Activated CD4-positive, alpha-beta T cell treated with anti-CD3 and anti-CD28 coated beads for 1 hour (primary cell): Measurements from ENCODE around the gene BHLHE23.

Source experiments
- DNase-seq: peaks from one replicate; pipeline ENCODE4 v3.0.0-alpha.2; 2020

BHLHE23 gene

GRCh38 chr20:63006540-63007359 lies at the start of gene BHLHE23:
Gene BHLHE23 (minus strand): TSS chr20:63006964. CDS start chr20:63006774, 190 bp downstream.
- no peak for DNase-seq

- no peak for DNase-seq
These were observed 48.9 kb upstream of the BHLHE23 start for GRCh38 chr20:63055575-63056235.

DNA sequence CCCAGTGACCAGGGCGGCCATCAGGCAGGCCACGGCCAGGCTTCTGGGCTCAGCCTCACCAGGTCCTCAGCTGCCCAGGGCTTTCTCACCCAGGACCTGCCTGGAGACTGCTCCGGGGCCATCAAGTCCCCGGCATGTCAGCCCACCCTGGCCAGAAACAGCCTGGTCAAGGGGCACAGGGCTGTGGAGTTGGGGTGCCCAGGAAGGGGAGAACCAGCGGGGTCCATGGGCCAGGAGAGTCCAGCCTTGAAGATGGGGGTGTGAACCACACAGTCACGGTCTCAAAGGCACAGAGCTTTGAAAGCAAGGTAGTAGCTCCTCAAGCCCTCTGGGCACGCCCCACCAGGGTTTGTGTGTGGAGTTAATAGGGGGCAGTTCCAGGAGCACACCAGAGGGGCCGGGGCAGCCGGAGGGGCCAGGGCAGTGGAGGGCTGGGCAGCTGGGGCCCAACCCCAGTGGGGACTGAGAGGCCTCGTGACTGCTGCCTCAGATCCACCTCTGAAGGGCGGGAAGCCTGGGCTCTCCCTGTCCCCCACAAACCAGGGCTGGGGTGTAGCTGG lies 48.0 kb upstream of the BHLHE23 start:
- no peak for DNase-seq

DNA sequence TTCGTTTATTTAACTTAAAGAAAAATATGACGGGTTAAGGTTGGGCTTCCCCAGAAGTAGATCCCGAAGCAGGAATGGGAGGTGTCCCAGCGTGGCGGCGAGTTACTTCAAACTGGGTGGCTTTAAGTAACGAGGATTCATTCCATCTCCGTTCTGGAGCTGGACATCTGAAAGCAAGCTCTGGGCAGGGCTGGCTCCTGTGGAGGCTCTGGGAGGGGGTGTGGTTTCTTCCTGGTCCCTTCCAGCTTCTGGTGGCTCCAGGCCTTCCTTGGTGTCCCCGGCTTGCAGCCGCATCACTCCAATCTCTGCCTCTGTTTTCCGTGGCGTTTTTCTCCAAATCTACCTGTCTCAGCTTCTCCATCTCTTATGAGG lies 47.3 kb upstream of the BHLHE23 start:
- no peak for DNase-seq

DNA sequence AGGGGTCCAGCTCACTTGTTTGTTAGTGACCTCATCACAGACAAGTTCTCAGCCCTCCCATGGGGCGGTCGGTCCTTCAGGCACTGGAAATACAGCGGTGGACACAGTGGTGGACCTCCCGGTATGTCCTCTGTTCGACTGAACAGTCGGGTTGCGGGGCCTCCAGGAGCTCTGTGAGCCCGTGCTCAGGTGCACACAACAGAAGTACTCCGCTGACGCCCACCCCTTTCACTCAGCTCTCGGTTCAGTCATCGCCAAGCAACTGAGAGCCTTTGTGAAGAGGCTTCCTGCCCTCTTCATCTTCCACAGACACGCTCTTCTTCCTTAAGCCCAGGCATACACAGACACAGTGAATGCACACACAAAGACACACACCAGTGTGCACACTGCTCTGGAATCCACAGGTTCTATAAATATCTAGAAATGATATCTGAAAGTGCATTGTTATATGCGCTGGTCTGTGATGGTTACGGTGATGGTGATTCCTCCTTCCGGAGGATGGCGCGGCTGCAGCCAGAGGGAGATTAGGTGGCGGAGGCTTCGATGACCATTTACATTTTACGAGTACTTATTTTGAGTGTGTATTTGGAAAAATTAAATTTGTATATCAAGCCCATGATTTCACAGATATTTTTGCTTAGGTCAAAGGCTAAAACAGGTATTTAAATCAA lies 46.8 kb upstream of the BHLHE23 start:
- no peak for DNase-seq

- no peak for DNase-seq
These were observed 46.0 kb upstream of the BHLHE23 start for GRCh38 chr20:63052571-63053431.

DNA sequence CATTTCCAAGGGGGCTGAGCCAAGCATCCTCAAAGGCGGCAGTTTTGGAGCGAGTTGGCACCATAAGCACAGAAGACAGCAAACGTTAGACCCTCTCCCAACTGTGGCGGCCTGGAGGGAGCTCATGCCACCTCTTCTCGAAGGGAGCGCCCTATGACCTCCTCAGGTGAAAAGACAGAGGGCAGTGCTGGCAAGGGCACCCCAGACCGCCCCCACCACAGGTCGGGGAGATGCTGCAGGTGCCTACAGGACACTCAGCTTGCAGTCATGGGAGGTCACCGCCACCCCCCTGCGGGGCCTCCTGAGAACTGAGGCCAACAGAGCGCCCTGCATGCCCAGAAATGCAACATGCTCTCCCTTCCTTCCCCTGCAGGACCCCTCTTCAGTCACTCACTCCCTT lies 45.1 kb upstream of the BHLHE23 start:
- no peak for DNase-seq

DNA sequence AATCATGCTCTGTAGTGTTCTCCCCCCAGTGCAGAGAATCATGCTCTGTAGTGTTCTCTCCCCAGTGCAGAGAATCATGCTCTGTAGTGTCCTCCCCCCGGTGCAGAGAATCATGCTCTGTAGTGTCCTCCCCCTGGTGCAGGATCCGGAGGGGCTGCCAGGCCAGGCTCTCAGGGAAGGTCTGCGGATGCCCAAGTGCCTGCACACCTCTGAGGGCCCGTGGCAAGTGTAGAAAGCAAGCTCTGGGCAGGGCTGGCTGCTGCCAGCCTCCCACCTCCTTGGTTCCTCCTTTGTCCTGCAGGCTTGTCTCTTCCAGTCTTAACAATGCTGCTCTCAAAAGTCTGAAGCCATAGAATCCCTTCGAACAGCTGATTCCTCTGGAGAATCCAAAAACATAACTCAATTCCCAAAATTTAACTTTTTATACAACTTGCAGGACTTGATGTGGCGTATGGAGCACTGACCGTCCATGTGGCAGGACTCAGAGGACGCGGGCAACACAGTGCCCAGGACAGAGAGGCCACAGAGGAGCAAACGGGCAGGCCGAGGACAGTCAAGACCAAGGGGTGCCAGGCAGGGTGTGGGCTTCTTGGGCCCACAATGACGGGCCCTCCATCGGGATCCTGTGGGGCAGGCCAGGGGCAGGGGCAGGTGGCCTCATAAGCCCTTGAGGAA lies 44.6 kb upstream of the BHLHE23 start:
- DNase-seq = no peak

- no peak for DNase-seq
These were observed 43.6 kb upstream of the BHLHE23 start for GRCh38 chr20:63050406-63050805.

DNA sequence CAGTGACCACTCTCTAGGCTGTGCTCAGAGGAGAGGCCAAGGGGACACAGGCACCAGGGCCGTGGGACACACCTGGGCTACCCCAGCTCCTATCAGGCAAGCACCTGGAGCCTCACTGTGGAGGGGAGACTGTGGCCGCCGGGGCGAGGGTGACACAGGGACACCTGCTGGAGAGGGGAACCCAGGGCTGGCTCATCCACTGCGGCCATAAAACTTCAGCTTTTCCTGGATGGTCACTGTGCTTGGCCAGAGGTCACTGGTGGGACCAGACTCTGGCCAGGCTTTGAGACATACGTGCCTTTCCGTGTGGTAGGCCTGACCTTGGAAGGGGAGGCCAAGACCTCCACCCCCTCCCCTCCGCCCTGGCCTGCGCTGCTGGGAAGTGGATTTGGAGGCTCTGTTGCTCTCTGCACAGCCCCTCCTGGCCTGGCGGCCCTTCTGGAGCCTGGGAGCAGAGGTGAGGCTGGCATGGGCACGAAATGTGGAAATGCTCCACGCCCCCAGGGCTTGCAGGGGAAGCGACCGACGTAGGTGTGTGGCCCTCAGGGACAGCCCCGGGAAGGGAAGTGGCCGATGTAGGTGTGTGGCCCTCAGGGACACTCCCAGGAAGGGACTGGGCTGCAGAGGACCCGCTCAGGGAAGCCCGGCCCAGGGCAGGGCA lies 42.9 kb upstream of the BHLHE23 start:
- no peak for DNase-seq

- no peak for DNase-seq
These were observed 42.4 kb upstream of the BHLHE23 start for GRCh38 chr20:63049191-63049518.

DNA sequence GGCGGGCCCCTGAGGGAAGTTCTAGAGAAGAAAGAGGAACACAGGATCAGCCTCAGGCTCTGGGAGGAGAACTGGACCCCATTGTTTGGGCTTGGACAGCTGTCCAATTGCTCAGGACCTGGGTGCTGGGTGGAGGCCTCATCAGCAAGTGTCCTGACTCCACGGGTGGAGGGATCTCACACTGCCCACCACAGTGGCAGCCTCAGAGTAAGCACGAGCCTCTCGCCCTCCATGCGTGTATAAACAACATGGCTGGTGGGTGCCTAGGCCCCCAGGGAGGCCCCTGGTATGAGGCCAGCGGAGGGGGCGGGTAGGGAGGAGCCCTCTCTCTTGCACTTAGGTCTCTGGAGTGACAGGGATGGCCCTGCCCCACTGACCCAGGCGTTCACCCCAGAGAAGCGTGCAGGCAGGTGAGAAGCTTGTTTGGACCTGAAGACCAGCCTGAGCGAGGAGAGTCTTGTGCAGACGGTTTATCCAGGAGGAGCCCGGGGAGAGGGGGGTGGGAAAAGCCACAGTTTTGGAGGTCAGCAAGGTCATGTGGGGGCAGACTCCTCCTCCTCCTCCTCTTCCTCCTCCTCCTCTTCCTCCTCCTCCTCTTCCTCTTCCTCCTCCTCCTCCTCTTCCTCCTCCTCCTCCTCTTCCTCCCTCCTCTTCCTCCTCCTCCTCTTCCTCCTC lies 41.9 kb upstream of the BHLHE23 start:
- DNase-seq = no peak

- no peak for DNase-seq
These were observed 41.2 kb upstream of the BHLHE23 start for GRCh38 chr20:63047946-63048345.

- no peak for DNase-seq
These were observed 40.5 kb upstream of the BHLHE23 start for GRCh38 chr20:63047267-63047666.

GRCh38 chr20:63046841-63047240 lies 40.1 kb upstream of the BHLHE23 start:
- DNase-seq = no peak

DNA sequence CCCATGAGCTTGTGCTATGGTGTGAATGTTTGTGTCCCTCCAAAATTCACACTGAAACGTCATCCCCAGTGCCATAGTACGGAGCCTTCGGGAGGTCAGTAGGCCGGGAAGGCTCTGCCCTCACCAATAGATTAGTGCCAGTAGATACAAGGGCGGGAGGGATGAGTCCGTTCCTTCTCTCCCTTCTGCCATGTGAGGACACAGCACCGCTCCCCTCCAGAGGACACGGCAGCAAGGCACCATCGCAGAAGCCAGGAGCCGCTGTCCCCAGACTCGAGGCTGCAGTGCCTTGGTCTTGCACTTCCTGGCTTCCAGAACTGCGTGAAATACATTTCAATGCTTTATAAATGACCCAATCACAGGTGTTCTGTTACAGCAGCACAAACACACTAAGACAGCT lies 39.2 kb upstream of the BHLHE23 start:
- no peak for DNase-seq

GRCh38 chr20:63045401-63045800 lies 38.6 kb upstream of the BHLHE23 start:
- no peak for DNase-seq

GRCh38 chr20:63044605-63045004 lies 37.8 kb upstream of the BHLHE23 start:
- no peak for DNase-seq

- DNase-seq = no peak
These were observed 37.4 kb upstream of the BHLHE23 start for GRCh38 chr20:63044204-63044600.

DNA sequence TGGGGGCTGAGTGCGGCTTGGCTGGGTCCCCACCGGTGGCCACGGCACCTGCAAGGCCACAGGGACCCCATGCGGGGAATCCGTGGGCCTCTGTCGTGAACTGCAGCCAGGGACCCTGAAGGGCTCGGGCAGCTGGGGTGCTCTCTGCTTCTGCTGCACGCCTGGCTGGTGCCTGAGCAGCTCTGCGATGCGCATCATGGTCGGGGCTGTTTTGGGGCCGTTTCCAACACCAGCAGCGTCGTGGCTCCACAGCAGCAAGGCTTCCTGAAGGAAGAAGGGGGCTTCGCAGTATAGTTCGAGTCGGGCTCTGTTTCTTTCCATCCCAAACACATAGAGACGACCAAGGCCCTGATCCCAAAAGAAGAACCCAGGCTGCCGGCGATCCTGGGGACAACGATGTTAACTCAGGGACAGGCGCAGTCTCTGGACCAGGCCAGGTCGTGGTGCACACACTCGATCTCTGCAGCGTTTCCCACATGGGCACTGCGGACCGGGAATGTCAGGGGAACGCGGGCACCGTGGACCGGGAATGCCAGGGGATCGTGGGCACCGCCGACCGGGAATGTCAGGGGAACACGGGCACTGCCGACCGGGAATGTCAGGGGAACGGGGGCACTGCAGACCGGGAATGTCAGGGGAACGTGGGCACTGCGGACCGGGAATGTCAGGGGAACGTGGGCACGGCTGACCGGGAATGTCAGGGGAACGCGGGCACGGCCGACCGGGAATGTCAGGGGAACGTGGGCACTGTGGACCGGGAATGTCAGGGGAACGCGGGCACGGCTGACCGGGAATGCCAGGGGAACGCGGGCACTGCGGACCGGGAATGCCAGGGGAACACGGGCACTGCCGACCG lies 36.8 kb upstream of the BHLHE23 start:
- DNase-seq = no peak
